Activated effector memory CD4-positive, alpha-beta T cell treated with anti-CD3 and anti-CD28 coated beads, Interleukin-2, amount 50 U/mL, for 16 hours (primary cell): ENCODE results near the gene AK9.
"Not testable (repeated sequence)": the region's sequence is repeated elsewhere in the genome, so short reads cannot be mapped to it uniquely, and the experiment has no call there.

ENCODE experiments used
- DNase-seq: peaks from one replicate; pipeline ENCODE4 v3.0.0-alpha.2; 2020

AK9 gene

DNA sequence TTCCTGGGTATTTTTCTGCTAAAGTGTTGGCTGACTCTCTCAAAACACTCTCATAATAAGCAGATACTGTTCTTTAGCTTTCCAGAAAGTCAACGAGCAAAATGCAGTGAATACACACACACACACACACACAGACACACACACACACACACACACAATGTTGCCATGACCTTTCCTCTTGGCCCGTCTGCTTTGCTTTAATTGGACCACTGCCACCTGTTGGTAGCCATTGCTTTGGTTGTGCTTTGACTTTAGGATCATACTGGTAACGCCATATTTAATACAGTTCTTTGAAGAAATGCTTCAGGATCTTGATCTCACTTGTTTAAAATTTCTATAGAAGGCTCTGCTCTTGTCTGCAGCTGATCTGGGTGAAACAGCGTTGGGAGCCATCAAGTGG, 4.5 kb upstream of the AK9 start:
- no peak for DNase-seq

DNA sequence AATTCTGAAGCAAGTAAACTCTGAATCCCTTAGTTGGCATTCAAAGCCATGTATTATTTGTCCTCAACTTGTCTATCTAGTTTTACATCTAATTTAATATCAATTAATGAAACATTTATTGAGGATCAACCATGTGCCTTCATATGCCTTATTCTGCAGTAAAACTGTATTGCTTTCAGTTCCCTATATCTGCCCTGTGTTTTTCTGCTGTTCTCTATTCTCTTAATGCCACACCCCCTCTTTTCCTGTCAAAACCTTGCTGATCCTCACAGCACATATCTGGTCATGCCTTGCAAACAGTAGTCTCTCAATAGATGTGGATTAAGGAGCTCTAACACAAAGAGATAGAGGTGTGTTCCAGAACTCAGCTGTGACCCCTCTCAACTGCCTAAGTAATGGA, 2.1 kb upstream of the AK9 start:
- no peak for DNase-seq

DNA sequence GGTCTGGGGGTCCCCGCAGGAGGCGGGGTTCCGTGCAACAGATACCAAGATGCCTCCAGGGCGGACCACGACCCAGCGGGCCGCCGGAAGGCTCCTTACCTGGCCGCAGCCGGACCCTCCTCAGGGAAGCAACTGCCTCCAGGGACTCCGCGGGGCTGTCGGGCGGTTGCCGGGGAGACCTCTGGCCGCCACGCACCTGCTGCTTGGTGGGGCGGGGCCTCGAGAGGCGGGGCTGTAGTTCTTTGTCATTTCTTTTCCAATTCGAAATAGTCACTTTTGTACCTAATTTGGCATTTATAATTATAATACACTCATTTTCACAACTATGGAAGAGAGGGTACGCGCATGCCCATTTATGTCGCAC, 647 bp downstream of the AK9 start:
- DNase-seq = peak; percentile 88

DNA sequence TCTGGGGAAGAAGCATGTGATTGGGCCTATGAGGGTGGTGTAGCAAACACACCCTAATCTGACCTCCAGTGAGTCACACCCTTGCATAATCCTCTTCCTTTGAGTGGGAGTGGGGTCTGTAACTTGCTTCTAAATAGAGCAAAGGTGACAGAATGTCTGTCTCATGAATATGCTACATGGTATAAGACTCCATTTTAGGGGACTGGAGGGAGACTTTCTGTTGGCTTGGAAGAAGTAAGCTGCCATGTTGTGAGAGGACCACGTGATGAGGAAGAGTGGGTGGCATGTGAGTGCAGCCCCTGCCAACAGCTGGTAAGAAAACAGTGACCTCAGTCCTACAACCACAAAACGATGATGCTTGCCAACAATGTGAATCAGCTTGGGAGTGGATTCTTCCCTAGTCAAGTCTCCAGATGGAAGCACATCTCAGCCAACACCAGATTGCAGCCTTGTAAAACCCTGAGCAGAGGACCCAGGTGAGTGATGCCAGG, 3.7 kb downstream of the AK9 start:
- no peak for DNase-seq

DNA sequence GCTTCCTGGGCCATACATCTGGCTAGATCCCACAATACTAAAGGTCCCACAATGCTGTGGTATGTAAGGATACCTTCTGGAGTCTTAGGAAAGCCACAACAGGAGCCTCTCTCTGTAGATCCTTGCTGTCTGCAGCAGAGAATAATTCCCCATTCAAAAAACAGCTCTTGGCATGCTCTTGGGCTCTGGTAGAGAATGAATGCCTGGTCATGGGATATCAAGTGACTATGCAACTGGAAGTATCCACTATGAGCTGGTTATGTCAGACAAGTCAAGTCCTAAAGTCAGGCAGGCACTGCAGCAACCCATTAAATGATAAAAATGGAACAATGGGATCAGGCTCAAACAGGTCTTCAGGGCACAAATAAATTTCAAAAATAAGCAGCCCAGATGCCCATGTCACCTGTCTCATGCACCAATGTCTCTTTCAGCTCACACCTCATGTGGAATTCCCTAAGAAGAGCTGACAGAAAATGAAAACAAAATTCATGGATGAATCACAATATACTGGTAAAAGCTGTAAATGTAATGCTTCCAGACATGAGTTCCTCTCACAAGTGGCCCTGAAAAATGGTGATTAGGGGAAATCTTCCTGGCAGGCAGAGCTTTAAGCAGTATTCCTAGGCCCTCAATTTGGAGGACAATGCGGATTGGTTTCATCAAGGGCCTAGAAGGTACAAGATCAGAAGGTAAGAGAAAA, 4.3 kb downstream of the AK9 start:
- no peak for DNase-seq

DNA sequence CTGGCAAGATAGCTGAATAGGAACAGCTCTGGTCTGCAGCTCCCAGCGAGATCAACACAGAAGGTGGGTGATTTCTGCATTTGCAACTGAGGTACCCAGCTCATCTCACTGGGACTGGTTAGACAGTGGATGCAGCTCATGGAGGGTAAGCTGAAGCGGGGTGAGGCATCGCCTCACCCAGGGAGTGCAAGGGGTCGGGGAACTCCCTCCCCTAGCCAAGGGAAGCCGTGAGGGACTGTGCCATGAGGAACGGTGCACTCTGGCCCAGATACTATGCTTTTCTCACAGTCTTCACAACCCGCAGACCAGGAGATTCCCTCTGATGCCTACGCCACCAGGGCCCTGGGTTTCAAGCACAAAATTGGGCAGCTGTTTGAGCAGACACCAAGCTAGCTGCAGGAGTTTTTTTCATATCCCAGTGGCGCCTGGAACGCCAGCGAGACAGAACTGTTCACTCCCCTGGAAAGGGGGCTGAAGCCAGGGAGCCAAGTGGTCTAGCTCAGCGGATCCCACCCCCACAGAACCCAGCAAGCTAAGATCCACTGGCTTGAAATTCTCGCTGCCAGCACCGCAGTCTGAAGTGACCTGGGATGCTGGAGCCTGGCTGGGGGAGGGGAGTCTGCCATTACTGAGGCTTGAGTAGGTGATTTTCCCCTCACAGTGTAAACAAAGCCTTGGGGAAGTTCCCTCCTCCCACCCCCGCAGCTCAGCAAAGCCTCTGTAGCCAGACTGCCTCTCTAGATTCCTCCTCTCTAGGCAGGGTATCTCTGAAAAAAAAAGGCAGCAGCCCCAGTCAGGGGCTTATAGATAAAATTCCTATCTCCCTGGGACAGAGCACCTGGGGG, 12.1 kb downstream of the AK9 start:
- not testable (repeated sequence) for DNase-seq

DNA sequence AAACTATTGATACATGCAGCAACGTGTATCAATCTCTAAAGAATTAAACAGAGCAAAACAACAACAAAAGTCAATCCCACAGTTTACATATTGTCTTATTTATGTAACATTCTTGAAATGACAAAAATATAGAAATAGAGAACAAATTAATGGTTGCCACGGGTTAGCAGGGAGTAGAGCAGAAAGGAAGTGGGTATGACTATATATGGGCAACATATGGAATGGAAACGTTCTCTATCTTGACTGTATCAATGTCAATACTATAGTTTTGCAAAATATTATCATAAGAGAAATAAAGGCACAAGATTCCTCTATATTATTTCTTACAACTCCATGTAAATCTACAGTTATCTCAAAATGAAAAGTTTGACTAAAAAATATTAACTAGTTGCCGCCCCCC, 12.8 kb downstream of the AK9 start:
- no peak for DNase-seq

DNA sequence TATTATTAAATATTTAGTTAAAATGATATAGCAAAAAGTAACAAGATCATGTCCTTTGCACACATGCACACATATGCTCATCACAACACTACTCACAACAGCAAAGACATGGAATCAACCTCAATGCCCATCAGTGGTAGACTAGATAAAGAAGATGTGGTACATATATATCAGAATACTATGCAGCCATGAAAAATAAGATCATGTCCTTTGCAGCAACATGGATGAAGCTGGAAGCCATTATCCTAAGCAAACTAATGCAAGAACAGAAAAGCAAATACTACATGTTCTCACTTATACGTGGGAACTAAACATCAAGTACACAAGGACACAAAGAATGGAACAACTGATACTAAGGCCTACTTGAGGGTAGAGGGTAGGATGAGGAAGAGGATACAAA, 14.3 kb downstream of the AK9 start:
- DNase-seq = no peak

DNA sequence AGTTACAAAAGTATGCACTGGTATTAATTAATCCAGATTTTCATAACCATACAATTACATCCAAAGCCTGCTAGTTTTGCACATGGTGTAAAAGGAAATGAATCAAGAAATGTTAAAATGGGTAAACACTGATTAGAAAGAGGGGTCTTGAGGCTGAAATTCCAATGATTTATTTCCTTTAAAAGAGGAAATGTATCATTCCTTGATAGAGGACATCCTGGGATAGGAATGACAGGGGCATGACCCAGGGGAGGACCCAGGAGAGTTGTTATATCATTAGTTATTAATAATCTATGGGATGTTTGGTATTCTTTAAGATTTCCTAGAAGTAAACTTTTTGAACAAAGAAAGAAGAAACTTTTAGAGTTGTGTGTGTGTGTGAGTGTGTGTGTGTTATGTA, 18.2 kb downstream of the AK9 start:
- no peak for DNase-seq

DNA sequence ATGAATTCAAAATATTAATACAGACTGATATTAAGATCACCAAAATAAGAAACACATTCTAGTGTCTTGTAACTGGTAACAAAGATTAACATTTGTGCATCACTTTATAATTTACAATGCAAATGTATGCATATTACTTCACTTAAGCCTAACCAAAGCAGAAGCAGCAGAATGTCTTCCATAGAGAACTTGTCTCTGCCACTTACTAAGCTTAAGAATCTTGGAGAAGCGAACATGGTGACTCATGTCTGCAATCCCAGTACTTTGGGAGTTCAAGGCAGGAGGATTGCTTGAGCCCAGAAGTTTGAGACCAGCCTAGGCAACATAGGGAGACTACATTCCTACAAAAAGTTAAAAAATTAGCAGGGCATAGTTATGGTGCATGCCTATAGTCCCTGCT, 18.8 kb downstream of the AK9 start:
- no peak for DNase-seq

DNA sequence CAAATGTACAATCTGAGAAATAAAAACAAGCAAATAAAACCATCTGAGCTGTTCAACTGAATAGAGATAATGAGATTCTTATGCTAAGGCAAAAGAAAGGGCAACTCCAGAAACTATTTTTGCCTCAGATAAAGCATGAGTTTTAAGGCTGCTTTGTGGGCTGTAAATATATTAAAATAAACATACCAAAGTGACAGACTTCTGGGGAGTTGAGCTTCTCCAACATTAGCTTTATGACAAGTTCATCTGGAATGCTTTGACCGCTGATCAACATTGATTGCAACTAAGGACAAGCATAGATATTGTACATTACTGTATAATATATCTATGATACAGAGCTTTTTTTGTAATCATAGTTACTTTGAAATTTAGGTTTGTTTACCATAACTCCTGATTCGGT, 19.3 kb downstream of the AK9 start:
- DNase-seq = no peak

DNA sequence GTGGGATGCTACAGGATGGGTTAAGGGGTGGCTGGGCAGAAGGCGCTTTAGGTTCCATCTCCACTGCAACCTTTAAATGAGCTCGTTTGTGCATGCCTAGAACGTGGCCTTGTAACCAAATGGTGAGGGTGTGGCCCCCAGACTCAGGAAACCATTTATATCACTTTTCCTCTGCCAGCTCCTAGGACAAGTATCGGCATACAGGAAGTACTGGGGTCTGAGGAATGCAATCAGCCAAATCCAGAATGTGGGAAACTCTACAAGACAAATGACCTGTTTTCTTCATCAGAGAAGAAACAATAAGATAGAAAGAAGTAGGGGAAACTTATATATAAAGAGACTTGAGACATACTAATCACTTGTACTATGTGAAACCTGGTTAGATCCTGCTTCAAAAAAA, 21.2 kb downstream of the AK9 start:
- no peak for DNase-seq

DNA sequence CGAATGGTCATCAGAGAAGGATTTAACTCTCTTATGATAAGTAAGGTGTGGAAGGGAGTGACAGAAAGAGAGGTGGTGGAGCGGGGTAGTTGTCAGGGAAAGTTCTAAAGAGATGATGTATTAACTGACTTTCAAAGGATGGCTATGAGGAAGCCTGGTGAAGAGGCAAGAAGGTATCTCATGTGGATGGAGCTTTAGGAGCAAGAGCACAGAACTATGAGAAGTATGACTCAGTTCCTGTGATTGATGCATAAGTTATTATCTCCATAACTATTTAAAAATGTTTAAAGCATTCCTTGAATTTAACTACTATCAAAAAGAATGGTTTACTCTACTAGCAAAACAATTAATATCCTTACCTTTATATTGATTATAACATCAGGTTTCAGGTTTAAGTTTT, 28.8 kb downstream of the AK9 start:
- DNase-seq = no peak

DNA sequence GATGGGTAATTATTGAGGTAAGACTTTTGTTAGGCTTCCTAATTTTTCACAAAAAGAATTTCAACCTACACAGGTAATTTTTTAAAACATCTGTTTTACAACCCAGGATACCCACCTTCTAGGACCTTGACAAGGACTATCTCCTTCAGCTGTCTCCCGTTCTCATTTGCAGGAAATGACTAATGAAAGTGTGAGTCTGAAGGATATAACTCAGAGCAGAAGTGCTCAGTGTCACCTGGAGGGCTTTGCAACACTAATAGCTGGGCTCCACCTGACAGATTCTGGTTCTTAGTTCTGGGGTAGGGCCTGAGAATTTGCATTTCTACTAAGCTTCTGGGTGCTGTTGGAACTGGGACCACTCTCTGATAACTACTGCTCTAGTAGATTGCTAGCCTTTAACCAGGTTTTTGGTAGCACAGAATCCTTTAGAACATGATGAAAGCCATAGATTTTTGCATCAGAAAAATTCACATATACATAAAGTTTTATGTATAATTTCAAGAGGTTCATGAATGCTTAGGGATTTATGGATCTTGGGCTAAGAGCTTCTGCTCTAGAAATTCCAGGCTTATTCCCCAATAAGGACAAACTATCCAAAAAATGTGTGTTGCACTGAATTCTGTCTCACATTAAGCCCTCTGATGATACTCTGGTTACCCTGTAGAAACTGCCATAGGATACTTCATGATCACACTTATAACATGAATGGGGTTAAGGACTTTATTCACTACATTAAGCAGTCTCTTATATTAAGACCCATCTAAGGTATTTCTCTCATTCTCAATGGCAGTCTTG, 30.3 kb downstream of the AK9 start:
- no peak for DNase-seq

DNA sequence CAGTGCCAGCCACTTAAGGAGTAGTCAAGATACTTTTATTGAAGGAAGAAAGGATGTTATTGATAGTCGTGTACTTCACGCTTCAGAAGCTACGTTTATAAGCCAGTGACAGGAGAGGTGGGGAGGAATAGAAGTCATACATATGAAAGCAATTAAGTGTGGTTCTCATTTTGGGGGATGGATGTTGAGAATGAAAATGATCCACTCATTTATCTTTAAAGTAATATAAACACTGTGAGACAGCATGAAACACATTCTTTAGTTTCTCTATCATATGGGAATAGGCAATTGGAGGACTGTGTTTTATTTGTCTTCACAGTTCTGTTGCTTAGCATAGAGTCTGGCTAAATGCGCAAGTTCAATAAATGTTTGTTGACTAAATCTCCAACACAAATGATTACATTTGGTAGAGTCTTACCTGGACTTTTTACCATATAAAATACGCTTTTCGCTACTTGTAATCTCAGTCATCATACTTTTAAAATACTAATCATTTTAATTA, 35.2 kb downstream of the AK9 start:
- no peak for DNase-seq

DNA sequence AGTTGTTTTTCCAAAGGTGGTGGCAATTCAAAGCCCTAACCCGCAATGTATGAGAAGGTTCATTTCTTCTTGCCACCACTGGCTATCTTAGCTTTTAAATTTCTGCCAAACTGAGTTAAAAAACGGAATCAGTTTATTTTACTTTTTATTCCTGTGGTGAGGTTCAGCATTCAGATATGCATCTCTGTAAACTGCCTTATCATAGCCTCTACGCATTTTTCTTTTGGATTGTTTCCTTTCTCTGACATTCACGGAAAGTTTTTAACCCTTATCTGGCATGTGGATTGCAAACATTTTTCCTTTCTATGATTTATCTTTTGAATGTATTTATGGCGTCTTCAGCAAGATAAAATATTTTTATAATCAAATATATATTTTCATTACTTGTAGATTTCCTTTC, 37.7 kb downstream of the AK9 start:
- no peak for DNase-seq

DNA sequence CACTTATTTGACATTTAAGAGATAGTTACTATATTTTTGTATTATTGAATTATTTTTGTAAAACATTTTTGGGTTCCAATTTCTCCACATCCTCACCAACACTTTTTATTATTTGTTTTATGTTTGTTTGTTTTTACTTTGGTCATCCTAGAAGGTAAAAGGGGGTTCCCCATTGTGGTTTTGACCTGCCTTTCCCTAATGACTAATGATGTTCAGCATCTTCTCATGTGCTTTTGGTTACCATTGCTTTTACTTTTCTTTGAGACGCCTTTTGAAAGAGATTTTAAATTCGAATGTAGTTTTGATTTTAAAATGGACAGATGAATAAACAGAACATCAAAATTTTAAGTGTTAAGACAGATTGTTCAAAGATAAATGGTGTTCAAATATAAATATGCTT, 46.9 kb downstream of the AK9 start:
- DNase-seq = no peak

DNA sequence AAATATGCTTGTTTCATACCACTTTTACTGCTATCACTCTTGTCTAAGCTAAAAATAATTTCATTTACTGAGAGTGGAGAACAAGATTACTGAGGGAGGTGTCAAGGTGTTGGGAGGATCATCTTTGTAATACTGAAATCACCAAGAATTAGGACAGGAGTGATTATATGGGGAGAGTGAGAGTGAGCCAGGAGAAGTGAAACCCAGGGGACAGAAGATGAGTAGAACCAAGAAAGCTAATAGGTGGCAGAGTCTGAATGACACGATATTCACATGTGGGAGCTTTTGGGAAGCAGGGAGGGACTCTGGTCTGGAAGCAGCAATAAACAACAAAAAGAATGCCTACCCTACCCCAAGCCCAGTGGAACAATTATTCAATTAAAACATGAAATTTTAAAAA, 58.6 kb downstream of the AK9 start:
- no peak for DNase-seq

DNA sequence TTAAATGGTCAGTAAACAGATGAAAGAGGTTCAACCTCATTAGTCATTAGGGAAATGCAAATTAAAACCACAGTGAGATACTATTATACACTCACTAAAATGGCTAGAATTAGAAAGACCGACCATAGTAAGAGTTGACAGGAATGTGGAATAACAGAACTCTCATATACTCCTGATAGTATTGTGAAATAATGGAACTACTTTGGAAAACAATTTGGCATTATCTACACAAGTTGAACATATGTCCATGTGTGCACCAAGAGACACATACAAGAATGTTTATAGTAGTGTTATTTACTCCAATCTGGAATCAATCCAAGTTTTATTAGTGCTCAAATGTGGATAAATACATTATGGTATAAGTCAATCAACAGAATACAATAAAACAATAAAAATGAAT, 59.6 kb downstream of the AK9 start:
- no peak for DNase-seq

DNA sequence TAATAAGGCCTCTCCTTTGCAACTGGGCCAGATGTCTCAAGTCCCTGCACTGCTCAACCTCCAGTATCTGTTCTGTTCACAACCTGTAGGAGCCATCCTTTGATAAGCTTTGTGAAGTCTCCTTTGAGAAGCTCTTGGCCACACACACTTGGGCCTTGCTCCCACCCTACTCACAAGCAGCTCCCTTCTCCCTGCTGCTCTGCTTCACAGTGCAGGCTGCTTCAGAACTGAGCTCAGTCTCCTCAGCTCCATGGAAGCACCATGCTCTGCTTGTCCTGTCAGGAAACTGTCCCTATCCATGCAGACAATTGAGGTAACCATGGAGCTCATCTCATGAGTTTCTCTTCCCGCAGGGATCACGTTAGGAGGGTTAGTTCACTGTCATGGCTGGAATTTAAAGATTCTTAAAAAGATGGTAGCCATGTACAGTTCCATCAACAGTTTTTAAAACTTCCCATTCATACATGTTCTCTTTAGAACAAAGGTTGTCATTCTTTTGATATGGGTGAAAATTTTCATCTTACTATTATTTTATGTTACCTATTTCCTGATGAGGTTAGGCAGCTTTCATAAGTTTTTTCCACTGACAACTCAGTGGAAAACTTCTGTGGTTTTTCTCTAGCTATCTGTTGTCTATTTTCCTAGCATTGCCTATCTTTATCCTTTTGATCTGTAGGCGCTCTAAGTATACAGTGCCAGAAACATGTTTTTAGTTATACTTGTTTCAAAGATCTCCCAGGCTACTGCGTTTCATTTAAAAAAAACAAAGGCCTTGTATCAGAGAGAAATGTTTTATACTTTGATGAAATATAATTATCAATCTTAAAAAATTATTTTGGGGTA, 62.6 kb downstream of the AK9 start:
- no peak for DNase-seq

DNA sequence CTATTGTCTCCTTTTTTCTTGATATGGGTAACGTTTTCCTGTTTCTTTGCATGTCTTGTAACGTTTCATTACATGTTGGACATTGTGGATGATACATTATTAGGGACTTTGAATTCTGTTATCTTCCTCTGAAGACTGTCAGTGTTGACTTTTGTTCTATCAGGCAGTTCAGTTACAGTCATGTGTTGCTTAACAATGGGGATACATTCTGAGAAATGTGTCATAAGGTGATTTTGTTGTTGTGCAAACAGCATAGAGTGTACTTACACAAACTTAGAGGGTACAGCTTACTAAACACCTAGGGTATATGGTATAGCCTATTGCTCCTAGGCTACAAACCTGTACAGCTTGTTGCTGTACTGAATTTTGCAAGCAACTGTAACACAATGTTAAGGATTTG, 64.7 kb downstream of the AK9 start:
- DNase-seq = no peak

DNA sequence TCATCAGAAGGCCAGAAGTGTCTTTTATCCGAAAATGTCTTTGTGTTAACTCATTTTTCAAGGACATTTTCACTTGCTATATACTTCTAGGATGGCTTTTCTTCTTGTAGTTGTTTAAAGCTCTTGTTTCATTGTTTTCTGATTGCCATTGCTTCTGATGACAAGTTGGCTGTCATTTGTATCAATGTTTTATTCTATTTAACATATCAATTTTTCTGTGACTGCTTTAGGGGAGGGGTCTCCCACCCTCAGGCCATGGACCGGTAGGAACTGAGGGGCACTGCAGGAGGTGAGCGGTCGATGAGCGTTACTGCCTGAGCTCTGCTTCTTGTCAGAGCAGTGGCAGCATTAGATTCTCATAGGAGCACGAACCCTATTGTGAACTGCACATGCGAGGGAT, 65.8 kb downstream of the AK9 start:
- DNase-seq = no peak

DNA sequence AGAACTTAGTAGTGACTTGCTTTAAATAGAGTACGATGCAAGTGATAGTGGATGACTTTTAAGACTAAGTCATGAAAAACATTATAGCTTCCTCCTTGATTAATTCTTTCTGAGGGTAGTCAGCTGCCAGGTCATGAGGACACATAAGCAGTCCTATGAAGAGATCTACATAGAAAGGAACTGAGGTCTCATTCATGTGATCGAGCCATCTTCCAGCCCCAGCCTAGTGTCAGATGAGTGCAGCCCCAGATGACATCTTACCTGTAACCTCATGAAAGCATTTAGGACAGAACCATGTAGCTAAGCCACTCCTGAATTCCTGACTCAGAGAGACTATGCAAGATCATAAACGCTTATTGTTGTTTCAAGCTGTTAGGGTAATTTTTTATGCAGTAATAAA, 67.7 kb downstream of the AK9 start:
- no peak for DNase-seq
